H1 (cell line): ENCODE results near the gene MUC5B. TPM values are rescaled to one million over a fixed set of nuclear protein-coding genes. Genes with fewer than 3 reads are reported as not detected.

Experiments
- ATF3 ChIP-seq: IDR thresholded peaks from 2 replicates; pipeline ENCODE4 v1.6.1; 2011; ENCODE audit warnings: low read depth, mild to moderate bottlenecking, low read length; ENCODE audit not compliant: insufficient read depth
- BCL11A ChIP-seq, 2 experiments: IDR thresholded peaks; one replicate each; pipeline ENCODE4 v1.6.1; 2011; ENCODE audit warnings: low read depth in 2 of 2, low read length in 2 of 2, mild to moderate bottlenecking in 2 of 2
- CEBPB ChIP-seq: IDR thresholded peaks from 2 replicates; pipeline ENCODE4 v1.6.1; 2012; ENCODE audit warnings: low read depth, low read length
- CHD2 ChIP-seq: IDR thresholded peaks from 2 replicates; pipeline ENCODE4 v1.6.1; 2012; ENCODE audit warnings: low read length, improper control_type of control experiment
- CREB1 ChIP-seq: IDR thresholded peaks from 2 replicates; pipeline ENCODE4 v1.6.1; 2012; ENCODE audit warnings: inconsistent platforms
- CTBP2 ChIP-seq: IDR thresholded peaks from 2 replicates; pipeline ENCODE4 v1.7.0; 2011; ENCODE audit warnings: borderline replicate concordance, mild to moderate bottlenecking, moderate library complexity, mixed read lengths, low read length; ENCODE audit not compliant: insufficient read depth, insufficient read length
- CTCF ChIP-seq, 3 experiments: IDR thresholded peaks; 1 replicate in 2 of 3; 2 replicates in 1 of 3; pipeline versions ENCODE4 v1.5.1 to v1.6.1; 2011; ENCODE audit warnings: low read length in 3 of 3, mild to moderate bottlenecking in 3 of 3, inconsistent platforms in 2 of 3, low read depth in 1 of 3, moderate library complexity in 1 of 3; ENCODE audit not compliant: insufficient read depth in 1 of 3; ENCODE audit errors: control extremely low read depth in 1 of 3
- GTF2F1 ChIP-seq: IDR thresholded peaks from 2 replicates; pipeline ENCODE4 v1.6.1; 2012; ENCODE audit warnings: low read depth, low read length, improper control_type of control experiment, borderline replicate concordance
- JUND ChIP-seq: IDR thresholded peaks from 2 replicates; pipeline ENCODE4 v1.6.1; 2011; ENCODE audit warnings: mild to moderate bottlenecking, improper control_type of control experiment, low read length
- KDM1A ChIP-seq: fragments of 200-600, 300-600 bp; sonication (generic); IDR thresholded peaks from 2 replicates; pipeline ENCODE4 v1.7.1; 2016; ENCODE audit warnings: mild to moderate bottlenecking, low read length, borderline replicate concordance
- NRF1 ChIP-seq: IDR thresholded peaks from 2 replicates; pipeline ENCODE4 v1.6.1; 2011; ENCODE audit warnings: mild to moderate bottlenecking, low read depth, low read length, improper control_type of control experiment
- POLR2AphosphoS5 ChIP-seq: IDR thresholded peaks from 2 replicates; pipeline ENCODE4 v1.6.1; 2011; ENCODE audit warnings: low read depth, low read length
- POU5F1 ChIP-seq: IDR thresholded peaks from 2 replicates; pipeline ENCODE4 v1.6.1; 2011; ENCODE audit warnings: low read depth, mild to moderate bottlenecking, low read length, moderate library complexity
- RAD21 ChIP-seq, 2 experiments: IDR thresholded peaks in 1 of 2; conservative IDR thresholded peaks in 1 of 2; 2 replicates each; pipeline ENCODE4 v1.6.1; 2011; ENCODE audit warnings: low read depth in 2 of 2, low read length in 2 of 2, improper control_type of control experiment in 1 of 2, inconsistent platforms in 1 of 2, mild to moderate bottlenecking in 1 of 2, moderate library complexity in 1 of 2
- SIN3A ChIP-seq, 2 experiments: IDR thresholded peaks in 1 of 2; conservative IDR thresholded peaks in 1 of 2; 2 replicates each; pipeline ENCODE4 v1.6.1; 2011 to 2012; ENCODE audit warnings: low read length in 2 of 2, improper control_type of control experiment in 1 of 2, low read depth in 1 of 2, mild to moderate bottlenecking in 1 of 2
- SIRT6 ChIP-seq: IDR thresholded peaks from one replicate; pipeline ENCODE4 v1.7.1; 2012; ENCODE audit warnings: low read length, inconsistent platforms
- TBP ChIP-seq: IDR thresholded peaks from 2 replicates; pipeline ENCODE4 v1.6.1; 2011; ENCODE audit warnings: low read depth, low read length, improper control_type of control experiment
- TEAD4 ChIP-seq: IDR thresholded peaks from 2 replicates; pipeline ENCODE4 v1.6.1; 2012; ENCODE audit warnings: low read depth, low read length, inconsistent platforms, mixed read lengths
- polyA plus RNA-seq, 7 experiments: library from polyadenylated mRNA; depleted of rRNA in 3 of 7; stranded (reverse) in 5 of 7; unstranded in 2 of 7; fragments of >200 nt in 5 of 7; fragments of 200-250 nt in 2 of 7; gene quantifications; 1 replicate in 5 of 7; 2 replicates in 1 of 7; 4 replicates in 1 of 7; pipeline versions ENCODE4 v1.2.1 to v1.2.3, GENCODE V29; 2011 to 2013; ENCODE audit warnings: missing spikeins in 2 of 7, mixed read lengths in 2 of 7
- total RNA-seq: library from RNA; stranded (reverse); fragmentation: NEBNext Ultra II Directional; extraction: Animal tissue kit (Norgen Biotek cat#: 25700); gene quantifications from 2 replicates; pipeline ENCODE4 v1.2.1, GENCODE V29; 2021
- TF ChIP-seq, protein P1 (sequence below): IDR thresholded peaks from 2 replicates; pipeline ENCODE4 v1.6.1; 2011; ENCODE audit warnings: low read length, improper control_type of control experiment
- TF ChIP-seq, protein P2 (sequence below): IDR thresholded peaks from 2 replicates; pipeline ENCODE4 v1.6.1; 2012; ENCODE audit warnings: inconsistent platforms

The MUC5B gene
- total and polyA plus RNA-seq, 2 of the 8 experiments (the other 6 are each of a cell fraction or from before 2014, with no cell fraction given) = 0.02 to 0.03 TPM

- no peak for TF ChIP-seq ATF3
- TF ChIP-seq GTF2F1 = no peak
- peak in 2 of 3 experiments; percentile 94 to 95; a peak in 3 of 4 replicates for TF ChIP-seq CTCF (IDR thresholded peaks at IDR 0.05; ENCODE audit: control extremely low read depth in 1 of 3, insufficient read depth in 1 of 3, low read depth in 1 of 3, low read length in 3 of 3)
- TF ChIP-seq SIRT6 = no peak
- TF ChIP-seq BCL11A (IDR thresholded peaks at IDR 0.05; ENCODE audit: low read depth in 2 of 2, low read length in 2 of 2) = no peak
- peak; percentile 64; the same call in 1 of the 2 replicates for TF ChIP-seq TBP
- 0 out of 2 replicates have a peak, but pooled peaks have one; percentile 19 for TF ChIP-seq CREB1
- TF ChIP-seq, protein P1, sequence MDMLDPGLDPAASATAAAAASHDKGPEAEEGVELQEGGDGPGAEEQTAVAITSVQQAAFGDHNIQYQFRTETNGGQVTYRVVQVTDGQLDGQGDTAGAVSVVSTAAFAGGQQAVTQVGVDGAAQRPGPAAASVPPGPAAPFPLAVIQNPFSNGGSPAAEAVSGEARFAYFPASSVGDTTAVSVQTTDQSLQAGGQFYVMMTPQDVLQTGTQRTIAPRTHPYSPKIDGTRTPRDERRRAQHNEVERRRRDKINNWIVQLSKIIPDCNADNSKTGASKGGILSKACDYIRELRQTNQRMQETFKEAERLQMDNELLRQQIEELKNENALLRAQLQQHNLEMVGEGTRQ = no peak
- no peak for TF ChIP-seq SIN3A (conservative IDR thresholded peaks at IDR 0.05 in 1 of 2, IDR thresholded peaks at IDR 0.05 in 1 of 2; ENCODE audit: low read depth in 1 of 2, low read length in 2 of 2)
- TF ChIP-seq POLR2AphosphoS5 = no peak
- TF ChIP-seq POU5F1 = no peak
- TF ChIP-seq CHD2 = no peak
- TF ChIP-seq RAD21 (IDR thresholded peaks at IDR 0.05 in 1 of 2, conservative IDR thresholded peaks at IDR 0.05 in 1 of 2; ENCODE audit: low read depth in 2 of 2, low read length in 2 of 2) = peak; percentile 86 to 88
- TF ChIP-seq NRF1 = no peak
- TF ChIP-seq CEBPB = no peak
- TF ChIP-seq CTBP2 = no peak
- TF ChIP-seq KDM1A = no peak
- no peak for TF ChIP-seq TEAD4
- TF ChIP-seq, protein P2, sequence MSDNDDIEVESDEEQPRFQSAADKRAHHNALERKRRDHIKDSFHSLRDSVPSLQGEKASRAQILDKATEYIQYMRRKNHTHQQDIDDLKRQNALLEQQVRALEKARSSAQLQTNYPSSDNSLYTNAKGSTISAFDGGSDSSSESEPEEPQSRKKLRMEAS = peak; percentile 80
- no peak for TF ChIP-seq JUND
Measured at GRCh38 chr11:1202776-1203504, 19.9 kb upstream of the MUC5B start (continued).
